ENCODE measurements around the gene SLC7A8.
"Not testable (repeated sequence)": the region's sequence is repeated elsewhere in the genome, so short reads cannot be mapped to it uniquely, and the experiment has no call there.

SLC7A8 gene

DNA sequence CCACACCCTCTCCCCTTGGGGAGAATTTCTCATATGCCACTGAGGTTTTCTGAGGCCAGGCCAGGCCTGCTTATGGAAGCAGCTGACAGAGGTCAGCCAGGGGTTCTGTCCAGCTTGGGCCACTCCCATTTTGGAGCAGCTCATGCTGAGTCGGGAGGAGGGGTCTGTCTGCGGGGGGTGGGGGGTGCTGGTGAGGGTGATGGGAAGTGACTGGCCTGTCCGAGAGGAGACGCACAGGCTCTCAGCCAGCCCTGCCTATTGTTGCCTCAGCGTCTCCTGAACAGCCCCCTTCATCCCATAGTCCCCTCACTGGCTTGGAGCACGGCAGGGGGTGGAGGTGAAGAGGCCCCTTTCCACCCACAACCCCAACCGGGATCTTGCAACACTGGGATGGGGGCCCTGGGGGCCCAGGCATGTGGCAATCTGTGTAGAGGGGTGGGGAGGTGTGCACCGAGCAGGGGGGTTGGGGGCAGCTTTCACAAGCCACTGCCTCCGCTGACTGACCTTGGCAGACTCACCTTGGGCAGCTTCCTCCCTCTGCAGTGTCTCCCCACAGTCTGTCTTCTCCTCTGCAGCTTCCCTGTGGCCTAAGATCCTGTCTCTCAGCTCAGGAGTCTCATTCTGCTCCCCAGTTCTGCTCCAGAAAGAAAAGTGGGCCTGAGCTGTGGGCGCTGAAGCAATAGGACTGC, 69.9 kb downstream of the SLC7A8 start:
- TF ChIP-seq CTCF (IDR thresholded peaks at IDR 0.05; ENCODE audit: borderline replicate concordance, insufficient read depth, low read depth, low read length): no peak
- no peak overlapping the region for H3K4me3 ChIP-seq (ENCODE audit: low read depth, low read length)

GRCh38 chr14:23112359-23113178, 70.9 kb downstream of the SLC7A8 start:
- H3K4me3 ChIP-seq (ENCODE audit: low read depth, low read length): no peak overlapping the region
- no peak for TF ChIP-seq CTCF (IDR thresholded peaks at IDR 0.05; ENCODE audit: borderline replicate concordance, insufficient read depth, low read depth, low read length)

DNA sequence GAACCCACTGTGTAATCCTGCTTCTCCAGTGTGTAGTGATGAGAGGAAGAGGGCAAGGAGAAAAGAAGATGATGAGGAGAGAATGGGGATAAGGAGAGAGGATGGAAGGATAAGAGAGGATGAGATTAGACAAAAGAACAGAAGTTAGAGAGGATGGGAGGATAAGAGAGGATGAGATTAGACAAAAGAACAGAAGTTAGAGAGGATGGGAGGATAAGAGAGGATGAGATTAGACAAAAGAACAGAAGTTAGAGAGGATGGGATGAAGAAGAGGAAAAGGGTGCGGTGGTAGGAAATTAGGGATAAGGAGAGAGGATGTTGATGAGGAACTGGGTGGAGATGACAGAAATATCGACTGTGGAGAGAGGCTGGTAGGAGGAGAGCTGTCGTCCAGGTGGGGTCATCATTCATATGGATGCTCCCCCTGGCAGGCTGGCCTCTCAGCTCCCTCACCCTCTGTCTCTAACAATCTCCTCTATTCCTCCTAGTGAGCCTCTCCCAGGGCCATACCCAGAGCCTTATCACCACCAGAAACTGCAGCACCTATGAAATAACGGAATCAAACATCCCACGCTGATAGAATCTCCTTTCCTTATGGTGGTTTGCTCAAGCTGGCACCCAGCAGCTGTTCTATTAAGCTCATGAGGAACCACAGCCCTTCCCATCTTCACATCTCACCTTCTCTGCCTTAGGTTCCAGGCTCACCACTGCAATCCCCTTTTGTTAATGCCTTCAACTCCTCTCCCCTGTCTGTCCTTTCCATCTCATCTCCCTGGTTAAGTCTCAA, 72.7 kb downstream of the SLC7A8 start:
- H3K4me3 ChIP-seq (ENCODE audit: low read depth, low read length): no peak overlapping the region
- TF ChIP-seq CTCF (IDR thresholded peaks at IDR 0.05; ENCODE audit: borderline replicate concordance, insufficient read depth, low read depth, low read length): no peak

DNA sequence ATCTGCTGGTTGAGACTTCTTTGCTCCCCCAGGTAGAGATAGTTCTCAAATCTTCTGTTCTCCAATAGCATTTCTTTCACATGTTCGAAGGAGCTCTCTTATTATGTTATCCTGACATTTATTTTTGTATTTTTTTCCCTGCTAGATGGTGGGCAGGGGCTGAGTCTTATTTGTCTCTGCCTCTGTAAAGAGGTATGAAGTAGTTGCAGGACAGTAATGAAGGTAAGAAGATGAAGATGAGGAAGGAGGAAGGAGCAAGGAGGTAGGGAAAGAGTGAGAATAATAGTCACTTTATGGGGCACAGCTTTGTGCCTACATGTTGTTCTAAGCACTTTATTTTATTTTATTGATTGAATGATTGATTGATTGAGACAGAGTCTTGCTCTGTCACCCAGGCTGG, 73.7 kb downstream of the SLC7A8 start:
- no peak for TF ChIP-seq CTCF (IDR thresholded peaks at IDR 0.05; ENCODE audit: borderline replicate concordance, insufficient read depth, low read depth, low read length)

DNA sequence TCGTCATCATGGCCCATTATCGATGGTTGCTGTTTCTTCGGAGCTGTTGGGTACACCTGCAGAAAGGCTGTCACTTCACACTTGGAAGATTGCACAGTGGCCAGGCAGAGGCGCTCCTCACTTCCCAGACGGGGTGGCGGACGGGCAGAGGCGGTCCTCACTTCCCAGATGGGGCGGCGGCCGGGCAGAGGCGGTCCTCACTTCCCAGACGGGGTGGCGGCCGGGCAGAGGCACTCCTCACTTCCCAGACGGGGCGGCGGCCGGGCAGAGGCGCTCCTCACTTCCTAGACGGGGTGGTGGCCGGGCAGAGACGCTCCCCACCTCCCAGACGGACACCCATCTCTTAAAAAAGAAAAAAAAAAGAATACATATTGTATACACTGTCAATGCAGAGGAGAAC, 75.3 kb downstream of the SLC7A8 start:
- H3K4me3 ChIP-seq (ENCODE audit: low read depth, low read length): not testable (repeated sequence)

More for the DNA sequence above, 73.7 kb downstream of the SLC7A8 start:
- no peak overlapping the region for H3K4me3 ChIP-seq (ENCODE audit: low read depth, low read length)

DNA sequence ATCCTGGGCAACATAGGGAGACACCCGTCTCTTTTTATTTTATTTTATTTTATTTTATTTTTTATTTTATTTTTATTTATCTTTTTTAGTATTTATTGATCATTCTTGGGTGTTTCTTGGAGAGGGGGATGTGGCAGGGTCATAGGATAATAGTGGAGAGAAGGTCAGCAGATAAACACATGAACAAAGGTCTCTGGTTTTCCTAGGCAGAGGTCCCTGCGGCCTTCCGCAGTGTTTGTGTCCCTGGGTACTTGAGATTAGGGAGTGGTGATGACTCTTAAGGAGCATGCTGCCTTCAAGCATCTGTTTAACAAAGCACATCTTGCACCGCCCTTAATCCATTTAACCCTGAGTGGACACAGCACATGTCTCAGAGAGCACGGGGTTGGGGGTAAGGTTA, 75.8 kb downstream of the SLC7A8 start:
- H3K4me3 ChIP-seq (ENCODE audit: low read depth, low read length): not testable (repeated sequence)

GRCh38 chr14:23106747-23107045, 76.8 kb downstream of the SLC7A8 start:
- no peak overlapping the region for H3K4me3 ChIP-seq (ENCODE audit: low read depth, low read length)
- no peak for TF ChIP-seq CTCF (IDR thresholded peaks at IDR 0.05; ENCODE audit: borderline replicate concordance, insufficient read depth, low read depth, low read length)

GRCh38 chr14:23105348-23105824, 78.1 kb downstream of the SLC7A8 start:
- no peak overlapping the region for H3K4me3 ChIP-seq (ENCODE audit: low read depth, low read length)
- no peak for TF ChIP-seq CTCF (IDR thresholded peaks at IDR 0.05; ENCODE audit: borderline replicate concordance, insufficient read depth, low read depth, low read length)
